HG03469 (cell line): ENCODE measurements around the gene ADIPOR1.
"Not testable (repeated sequence)": the region's sequence is repeated elsewhere in the genome, so short reads cannot be mapped to it uniquely, and the experiment has no call there.

ENCODE experiments used
- ATAC-seq: cut with Tn5 transposase; IDR thresholded peaks from one replicate; pipeline ENCODE4 v1.9.1; 2021; ENCODE audit warnings: mild to moderate bottlenecking, moderate library complexity, moderate number of reproducible peaks; ENCODE audit not compliant: unreplicated experiment

Gene ADIPOR1

DNA sequence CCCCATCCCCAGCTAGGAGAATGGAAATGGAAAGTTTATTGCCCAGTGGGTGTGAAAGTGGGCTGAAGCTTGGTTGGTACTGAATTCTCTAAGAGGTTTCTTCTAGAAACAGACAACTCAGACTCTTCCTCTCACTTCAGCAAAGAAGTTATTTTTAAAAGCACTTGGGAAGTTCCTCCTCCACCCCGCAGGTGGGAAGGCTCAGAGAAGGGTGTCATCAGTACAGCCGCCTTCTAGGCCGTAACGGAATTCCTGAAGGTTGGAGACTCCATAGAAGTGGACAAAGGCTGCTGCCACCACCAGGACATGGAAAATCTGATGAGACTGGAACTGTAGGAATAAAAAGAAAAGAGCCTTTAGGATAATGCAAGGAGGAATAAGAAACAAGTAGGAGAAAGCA lies 16.7 kb downstream of the ADIPOR1 start:
- ATAC-seq = no peak

DNA sequence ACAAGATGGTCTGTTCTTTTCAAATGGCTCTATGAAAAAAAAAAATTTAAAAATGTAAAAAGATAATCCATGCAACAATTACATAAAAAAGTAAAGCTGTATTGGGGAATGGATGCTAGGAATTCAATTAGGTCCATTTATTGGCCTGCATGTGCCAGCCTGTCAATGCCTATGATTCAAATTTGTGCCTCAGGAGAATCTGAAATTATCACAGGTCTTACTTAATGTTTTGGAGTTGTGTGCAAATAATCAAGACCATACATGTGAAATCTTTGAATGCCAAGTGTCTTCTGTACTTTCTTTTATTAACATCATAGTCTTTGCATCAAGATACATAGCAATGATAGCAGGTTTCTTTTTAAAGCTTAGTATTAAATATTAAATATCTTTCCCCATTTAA lies 17.6 kb downstream of the ADIPOR1 start:
- ATAC-seq = no peak

DNA sequence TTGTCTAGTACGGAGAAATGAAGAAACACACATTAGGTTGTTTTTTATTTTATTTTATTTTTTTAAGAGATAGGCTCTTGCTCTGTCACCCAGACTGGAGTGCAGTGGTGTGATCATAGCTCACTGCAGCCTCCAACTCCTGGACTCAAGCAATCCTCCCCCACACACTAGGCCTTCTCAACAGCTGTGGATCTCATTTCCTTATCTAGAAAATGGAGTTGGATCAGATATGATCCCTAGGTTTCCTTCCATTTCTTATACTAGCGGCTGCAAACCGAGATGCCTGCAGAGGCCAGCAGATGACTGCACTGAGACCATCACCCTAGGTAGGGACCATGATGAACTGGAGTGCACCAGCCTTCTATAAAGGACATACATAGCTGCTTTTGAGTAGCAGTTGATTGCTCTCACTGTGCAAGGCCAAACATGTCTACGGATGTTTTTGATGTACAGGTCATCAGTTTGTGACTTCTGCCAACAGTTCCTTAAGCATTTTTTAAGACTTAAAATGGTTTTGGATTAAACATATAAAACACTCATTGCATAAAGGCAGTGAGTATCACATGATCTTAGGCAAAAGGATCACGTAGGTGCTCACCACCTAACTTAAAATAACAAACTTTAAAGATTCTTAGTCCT lies 19.7 kb downstream of the ADIPOR1 start:
- no peak for ATAC-seq

DNA sequence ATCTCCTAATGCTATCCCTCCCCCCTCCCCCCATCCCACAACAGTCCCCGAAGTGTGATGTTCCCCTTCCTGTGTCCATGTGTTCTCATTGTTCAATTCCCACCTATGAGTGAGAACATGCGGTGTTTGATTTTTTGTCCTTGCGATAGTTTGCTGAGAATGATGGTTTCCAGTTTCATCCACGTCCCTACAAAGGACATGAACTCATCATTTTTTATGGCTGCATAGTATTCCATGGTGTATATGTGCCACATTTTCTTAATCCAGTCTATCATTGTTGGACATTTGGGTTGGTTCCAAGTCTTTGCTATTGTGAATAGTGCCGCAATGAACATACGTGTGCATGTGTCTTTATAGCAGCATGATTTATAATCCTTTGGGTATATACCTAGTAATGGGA lies 21.7 kb downstream of the ADIPOR1 start:
- not testable (repeated sequence) for ATAC-seq

DNA sequence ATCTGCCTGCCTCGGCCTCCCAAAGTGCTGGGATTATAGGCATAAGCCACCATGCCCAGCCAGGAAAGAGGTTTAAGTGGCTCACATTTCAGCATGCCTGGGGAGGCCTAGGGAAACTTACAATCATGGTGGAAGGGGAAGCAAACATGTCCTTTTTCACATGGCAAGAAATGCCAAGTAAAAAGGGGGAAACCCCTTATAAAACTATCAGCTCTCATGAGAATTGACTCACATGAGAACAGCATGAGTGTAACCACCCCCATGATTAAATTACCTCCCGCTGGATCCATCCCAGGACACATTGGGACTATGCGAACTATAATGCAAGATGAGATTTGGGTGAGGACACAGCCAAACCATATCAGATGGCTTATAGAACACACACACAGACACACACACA lies 22.3 kb downstream of the ADIPOR1 start:
- ATAC-seq = no peak

DNA sequence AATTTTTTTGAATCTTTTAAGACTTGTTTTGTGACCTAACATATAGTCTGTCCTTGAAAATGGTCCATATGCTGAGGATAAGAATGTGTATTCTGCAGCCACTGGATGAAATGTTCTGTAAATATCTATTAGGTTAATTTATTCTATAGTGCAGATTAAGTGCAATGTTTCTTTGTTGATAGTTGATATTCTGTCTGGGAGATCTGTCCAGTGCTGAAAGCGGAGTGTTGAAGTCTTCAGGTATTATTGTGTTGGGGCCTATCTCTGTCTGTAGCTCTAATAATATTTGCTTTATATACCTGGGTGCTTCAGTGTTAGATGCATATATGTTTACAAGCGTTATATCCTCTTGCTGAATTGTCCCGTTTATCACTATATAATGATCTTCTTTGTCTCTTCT lies 23.4 kb downstream of the ADIPOR1 start:
- no peak for ATAC-seq

DNA sequence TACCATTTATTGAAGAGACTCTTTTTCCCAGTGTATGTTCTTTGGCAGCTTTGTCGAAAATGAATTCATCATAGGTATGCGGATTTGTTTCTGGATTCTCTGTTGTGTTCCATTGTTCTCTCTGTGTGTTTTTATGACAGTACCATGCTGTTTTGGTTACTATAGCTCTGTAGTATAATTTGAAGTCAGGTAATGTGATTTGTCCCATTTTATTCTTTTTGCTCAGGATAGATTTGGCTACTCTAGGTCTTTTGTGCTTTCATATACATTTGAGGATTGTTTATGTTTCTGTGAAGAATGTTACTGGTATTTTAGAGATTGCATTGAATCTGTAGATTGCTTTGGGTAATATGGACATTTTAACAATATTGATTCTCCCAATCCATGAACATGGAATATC lies 25.6 kb downstream of the ADIPOR1 start:
- ATAC-seq = no peak

DNA sequence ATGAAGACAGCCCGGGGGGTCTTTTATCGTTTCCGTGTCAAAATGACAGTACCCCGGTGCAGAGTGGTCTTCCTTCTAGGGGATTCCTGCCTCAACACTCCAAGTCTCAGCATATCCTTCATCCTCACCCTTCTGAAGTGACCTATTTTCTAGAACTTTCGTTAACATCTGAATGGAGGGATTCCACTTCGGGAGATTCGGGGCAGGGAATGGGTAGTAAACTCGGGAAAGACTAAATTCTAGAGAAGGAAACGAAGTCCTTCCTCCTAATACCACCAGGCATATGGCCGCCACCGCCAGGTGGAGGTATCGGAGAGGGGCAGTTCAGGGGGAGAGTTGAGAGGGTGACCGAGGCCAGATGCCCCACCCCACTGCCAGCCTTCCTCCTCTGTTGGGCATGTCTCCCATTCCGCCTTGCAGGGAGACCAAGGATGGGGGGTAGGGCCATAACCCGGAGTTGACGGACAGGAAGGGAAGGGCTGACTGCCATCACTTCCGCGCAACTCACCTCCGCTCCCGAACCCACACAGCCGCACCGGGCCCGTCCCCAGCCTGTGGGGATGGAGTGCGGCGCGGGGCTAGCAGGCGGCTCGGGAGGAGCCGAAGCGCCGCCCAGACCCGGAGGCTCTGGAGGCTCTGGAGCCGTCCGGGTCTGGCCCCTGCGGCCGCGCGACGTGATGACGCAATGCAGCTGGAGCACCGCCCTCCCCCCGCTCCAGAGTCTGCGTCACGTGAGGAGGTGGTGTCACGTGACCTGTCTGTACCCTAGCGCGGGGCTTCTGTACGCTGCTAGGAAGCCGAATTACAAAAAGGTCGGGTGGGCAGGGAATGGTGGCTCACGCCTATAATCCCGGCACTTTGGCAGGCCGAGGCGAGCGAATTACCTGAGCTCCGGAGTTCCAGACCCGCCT lies 31.3 kb downstream of the ADIPOR1 start, which contains the start of gene KLHL12:
KLHL12 (minus strand) TSS at position 654 of the 911 bp plus-strand sequence. CDS start 2,072 bp downstream, outside the sequence.
- peak; percentile 67 for ATAC-seq

DNA sequence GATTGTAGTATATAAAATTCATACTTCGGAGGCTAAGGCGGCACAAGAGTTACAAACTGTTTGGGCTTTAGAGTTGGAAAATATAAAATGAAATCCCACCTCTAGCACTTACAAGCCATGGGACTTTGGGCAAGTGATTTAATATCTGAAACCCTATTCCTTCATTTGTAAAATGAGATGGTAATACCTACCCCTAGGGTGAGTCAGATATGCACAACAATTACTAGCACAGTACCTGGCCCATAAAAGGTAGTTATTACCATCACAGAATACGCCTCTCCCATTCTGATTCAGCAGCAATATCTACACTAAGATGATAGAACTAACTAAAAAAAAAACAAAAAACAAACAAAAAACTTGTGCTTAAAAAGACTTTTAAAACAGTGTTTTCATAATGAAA lies 34.6 kb downstream of the ADIPOR1 start:
- no peak for ATAC-seq

DNA sequence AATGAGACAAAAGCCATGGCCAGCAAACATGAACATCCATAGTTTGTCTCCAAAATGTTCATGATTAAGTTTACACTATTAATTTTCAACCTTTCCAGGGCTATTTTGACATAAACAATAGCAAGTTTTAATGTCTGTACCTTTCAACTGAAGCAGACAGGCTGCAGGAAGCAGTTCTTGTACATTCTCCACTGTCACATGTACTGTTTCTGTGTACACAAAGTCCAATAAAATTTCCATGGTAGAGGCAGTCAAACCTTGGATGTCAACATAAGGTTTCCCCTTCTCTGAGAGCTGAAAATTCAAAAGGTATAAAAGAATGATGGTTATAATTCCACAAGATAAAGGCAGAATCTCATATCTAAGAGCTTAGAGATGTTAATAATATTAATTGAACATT lies 38.5 kb downstream of the ADIPOR1 start:
- ATAC-seq = no peak

DNA sequence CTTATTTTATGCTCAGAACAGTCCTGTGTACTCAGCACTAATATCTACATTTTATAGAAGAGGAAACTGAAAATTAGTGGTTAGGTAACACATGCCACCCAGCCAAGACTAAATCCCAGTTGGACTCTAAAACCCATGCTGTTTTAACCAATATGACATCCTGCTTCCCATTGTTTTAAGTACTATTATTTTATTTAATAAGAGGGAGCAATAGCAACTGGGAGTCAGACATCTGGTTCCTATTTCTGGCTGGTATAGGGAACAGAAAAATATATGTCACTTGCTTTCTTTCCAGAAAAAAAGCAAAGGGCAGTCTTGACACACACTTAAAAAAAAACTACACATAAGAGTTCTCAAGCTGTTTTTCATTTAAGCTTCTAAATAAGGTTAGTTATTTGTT lies 43.0 kb downstream of the ADIPOR1 start:
- no peak for ATAC-seq

DNA sequence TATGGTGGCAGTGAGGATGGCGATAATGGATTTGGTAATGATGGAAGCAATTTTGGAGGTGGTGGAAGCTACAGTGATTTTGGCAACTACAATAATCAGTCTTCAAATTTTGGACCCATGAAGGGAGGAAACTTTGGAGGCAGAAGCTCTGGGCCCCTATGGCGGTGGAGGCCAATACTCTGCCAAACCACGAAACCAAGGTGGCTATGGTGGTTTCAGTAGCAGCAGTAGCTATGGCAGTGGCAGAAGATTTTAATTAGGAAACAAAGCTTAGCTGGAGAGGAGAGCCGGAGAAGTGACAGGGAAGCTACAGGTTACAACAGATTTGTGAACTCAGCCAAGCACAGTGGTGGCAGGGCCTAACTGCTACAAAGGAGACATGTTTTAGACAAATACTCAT lies 45.6 kb downstream of the ADIPOR1 start:
- not testable (repeated sequence) for ATAC-seq

DNA sequence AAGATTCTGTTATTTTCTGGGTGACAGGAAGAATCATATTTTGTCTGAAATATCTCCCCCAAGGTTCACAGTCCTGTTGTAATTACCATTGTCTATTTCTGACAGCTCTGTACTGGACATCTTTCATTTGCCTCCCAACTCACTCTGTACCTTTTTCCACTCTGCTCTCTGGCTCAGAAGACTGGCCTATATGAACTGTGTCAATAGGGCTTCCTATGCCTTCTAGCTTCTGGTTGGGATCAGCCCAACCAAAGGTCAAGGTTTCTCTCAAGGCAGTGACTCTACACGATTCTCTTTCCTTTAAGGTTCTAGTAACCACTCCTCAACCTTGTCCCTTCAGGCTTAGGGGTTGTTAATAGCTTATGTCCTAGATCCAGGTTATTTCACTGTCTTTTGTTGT lies 48.6 kb downstream of the ADIPOR1 start:
- ATAC-seq = no peak

DNA sequence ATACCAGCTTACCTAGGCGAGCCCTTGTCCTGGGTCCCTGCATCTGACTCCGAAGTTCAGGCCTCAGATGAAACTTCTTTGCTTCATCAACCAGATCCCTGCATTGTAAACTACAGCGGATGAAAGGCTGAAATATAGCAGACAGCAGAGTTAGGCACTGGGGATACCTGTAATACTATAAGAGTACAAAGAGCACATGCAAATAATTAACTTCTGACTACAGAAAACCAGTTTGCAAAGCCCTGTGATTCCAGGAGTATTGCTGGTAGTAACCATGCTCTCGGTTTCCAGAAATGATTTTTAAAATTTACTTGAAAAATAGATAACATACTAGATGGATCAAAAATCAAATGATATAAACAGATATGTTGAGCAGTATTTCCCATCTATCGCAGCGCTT lies 49.1 kb downstream of the ADIPOR1 start:
- no peak for ATAC-seq

DNA sequence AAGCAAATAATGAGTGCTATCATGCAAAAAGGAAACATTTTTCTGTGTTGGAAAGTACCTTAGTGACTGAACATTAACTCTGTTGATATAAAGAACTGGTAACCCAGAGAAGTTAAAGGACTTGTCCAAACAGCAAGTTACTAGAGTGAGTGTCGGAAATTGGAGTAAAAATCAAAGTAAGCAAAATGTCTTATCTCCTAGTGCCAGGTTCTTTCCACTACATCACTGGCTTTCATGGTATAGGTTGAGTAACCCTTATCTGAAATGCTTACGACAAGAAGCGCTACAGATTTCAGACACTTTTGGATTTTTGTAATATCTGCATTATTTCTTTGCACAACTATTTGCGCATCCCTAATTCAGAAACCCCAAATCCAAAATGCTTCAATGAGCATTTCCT lies 52.8 kb downstream of the ADIPOR1 start:
- no peak for ATAC-seq

DNA sequence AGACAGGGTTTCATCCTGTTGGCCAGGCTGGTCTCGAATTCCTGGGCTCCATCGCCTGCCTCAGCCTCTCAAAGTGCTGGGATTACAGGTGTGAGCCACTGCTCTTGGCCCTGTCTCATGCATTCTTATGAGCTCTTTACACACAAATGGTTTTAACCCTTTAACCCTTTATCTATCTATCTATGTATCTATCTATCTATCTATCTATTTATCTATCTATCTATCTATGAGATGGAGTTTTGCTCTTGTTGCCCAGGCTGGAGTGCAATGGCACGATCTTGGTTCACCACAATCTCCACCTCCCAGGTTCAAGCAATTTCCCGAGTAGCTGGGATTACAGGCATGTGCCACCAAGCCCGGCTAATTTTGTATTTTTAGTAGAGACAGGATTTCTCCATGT lies 54.3 kb downstream of the ADIPOR1 start:
- ATAC-seq = not testable (repeated sequence)

DNA sequence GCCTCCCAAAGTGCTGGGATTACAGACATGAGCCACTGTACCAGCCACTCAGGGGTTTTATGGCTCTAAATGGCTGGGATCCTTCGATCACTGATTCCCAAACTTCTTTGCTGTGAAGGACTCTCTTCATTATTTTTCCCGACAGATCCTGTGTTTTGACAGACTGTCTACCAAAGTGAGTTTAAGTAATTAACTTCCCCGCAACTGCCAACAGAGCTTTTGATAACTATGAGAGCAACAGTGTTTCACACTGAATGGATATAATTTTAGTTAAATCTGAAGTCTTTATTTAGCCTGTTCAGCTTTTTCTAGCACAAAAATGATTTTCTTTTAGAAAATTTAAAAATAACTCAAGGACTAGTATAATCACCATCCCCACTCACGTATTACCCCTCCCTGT lies 56.6 kb downstream of the ADIPOR1 start:
- no peak for ATAC-seq

DNA sequence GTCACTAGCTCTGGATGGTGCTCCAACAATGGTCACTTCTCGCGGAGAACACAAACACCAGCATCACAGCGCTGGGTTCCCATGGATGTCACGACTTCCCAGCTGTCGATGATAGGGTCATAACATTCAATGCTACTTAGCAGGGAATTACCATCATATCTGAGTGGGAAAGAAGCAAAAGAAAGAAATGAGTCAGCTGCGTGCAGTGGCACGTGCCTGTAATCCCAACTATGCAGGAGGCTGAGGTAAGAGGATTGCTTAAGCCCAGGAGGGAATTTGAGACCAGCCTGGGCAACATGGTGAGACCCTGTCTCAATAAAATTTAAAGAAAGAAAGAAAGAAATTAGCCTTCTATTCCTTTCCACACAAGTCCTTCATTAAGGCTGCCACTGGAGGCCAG lies 65.6 kb downstream of the ADIPOR1 start:
- no peak for ATAC-seq
